GM12874 (cell line): ENCODE data around the gene MICALL1.

Source experiments
- TF ChIP-seq, protein P1 (sequence below): IDR thresholded peaks from 2 replicates; pipeline ENCODE4 v1.5.1; 2011; ENCODE audit warnings: low read depth, mild to moderate bottlenecking, control low read depth, low read length, moderate library complexity; ENCODE audit not compliant: insufficient read depth

MICALL1 gene

DNA sequence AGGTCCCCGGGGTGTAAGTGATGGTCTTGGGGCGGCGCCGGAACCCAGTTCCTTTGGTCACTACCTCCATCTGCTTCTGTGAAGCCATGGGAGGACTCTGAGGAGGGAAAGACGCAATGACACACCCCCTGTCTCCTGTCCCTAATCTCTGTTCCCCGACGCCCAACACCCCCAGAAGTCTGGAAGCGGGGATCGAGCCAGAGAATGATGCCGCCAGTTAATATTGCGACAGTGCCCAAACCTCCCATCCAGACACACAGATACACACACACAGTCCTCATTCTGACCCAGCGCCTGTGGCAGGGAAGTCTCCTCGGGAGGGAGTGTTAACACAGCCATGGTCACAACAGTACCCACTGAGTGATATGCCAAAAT, 47.0 kb downstream of the MICALL1 start:
- TF ChIP-seq, protein P1, sequence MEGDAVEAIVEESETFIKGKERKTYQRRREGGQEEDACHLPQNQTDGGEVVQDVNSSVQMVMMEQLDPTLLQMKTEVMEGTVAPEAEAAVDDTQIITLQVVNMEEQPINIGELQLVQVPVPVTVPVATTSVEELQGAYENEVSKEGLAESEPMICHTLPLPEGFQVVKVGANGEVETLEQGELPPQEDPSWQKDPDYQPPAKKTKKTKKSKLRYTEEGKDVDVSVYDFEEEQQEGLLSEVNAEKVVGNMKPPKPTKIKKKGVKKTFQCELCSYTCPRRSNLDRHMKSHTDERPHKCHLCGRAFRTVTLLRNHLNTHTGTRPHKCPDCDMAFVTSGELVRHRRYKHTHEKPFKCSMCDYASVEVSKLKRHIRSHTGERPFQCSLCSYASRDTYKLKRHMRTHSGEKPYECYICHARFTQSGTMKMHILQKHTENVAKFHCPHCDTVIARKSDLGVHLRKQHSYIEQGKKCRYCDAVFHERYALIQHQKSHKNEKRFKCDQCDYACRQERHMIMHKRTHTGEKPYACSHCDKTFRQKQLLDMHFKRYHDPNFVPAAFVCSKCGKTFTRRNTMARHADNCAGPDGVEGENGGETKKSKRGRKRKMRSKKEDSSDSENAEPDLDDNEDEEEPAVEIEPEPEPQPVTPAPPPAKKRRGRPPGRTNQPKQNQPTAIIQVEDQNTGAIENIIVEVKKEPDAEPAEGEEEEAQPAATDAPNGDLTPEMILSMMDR = no peak

DNA sequence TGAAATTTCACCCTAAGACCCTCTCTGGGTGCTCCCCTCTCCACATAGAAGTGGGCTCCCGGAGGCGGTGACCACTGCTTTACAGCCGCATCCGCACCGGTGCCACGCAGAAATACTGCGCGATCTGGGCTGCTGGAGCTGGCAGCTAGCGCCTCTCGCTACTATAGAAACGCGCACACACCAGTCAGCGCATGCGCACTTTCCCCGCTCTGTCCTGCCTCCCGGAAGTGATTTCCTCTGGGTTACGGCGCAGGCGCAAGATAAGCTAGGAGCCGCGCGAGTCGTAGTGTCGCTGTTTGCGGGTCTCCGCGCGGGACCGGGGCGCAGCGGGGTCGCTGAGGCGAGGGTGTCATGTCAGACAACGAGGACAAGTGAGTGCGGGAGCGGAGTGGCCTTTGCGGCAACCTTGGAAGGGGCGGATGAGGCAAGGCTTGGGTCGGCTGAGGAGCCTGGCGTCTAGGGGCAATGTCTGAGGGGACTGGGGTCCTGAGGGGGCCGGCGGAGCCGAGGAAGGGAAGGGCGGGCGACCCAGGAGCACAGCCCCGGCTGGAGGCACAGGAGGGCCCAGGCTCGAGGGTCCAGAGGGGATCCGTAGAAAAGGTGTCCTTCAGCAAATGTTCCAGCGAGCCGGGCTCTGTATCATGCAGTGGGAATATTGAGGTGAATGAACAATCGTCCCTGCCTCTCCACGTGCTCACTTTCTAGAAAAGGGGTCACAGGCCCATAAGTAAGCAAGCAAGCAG, 47.5 kb downstream of the MICALL1 start, which contains the start of the genes C22orf23 and POLR2F:
C22orf23 (minus strand) TSS at position 165 of the 743 bp plus-strand sequence. CDS start 452 bp downstream, outside the sequence.
POLR2F (plus strand) TSS at position 263 of the 743 bp plus-strand sequence; CDS start at position 352, 89 bp downstream.
- TF ChIP-seq, protein P1 = 0 out of 2 replicates have a peak, but pooled peaks have one; percentile 0

DNA sequence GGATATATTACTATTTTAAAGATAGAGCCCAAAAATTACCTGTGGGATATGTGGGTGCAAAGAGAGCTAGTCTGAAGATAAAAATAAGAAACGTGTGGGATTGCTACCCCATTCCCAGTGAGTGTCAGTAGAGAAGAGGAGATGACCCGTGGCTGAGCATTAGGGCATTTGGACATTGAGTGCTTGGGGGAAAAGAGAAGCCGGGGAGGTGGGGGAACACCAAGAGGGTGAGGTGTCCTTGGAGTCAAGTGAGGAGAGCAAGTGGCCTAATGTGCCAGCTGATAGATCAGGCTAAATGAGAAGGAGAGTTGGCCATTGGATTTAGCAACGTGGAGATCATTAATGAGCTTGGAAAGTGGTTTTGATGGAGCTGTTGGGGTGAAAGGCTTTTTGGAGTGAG, 48.6 kb downstream of the MICALL1 start:
- TF ChIP-seq, protein P1 = no peak

DNA sequence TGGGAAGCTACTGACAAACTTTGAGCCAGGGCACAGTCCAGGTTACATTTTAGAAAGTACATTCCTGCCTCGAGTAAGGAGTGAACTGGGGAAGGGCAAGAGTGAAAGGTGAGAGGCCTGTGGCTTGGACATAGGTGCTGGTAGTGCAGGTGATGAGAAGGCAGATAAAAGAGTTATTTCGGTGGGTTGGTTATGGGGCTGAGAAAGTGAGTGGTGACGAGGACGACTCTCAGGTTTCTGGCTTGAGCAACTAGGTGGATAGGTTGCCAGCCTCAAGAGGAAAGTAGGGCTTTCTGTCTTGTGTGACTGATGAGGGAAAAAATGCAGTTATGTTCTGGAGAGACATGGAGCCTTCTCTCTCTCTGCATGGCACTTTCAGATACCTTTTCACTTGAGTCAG, 51.1 kb downstream of the MICALL1 start:
- TF ChIP-seq, protein P1 = no peak

DNA sequence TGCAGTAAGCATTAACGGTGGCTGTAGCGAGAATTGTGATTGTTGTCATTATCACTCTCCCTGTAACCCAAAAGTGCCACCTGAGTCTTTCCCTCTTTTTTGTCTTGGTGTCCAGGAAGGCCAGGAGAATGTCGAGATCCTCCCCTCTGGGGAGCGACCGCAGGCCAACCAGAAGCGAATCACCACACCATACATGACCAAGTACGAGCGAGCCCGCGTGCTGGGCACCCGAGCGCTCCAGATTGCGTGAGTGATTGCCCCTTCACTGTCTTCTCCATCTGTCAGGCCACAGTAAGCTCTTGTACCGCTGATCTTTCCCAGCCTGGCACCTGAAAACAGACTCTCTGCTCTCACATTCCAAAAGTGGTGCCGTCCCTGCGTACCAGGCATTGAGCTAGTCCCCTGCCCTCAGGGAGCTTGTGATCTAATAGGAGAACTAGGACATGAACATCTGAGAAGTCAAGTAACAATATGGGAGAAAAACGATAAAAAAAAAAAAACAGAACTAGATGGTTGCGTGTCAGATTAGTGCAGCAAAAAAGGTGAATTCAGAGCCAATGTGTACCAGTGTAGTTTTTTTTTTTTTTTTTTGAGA, 53.2 kb downstream of the MICALL1 start:
- TF ChIP-seq, protein P1 = no peak

DNA sequence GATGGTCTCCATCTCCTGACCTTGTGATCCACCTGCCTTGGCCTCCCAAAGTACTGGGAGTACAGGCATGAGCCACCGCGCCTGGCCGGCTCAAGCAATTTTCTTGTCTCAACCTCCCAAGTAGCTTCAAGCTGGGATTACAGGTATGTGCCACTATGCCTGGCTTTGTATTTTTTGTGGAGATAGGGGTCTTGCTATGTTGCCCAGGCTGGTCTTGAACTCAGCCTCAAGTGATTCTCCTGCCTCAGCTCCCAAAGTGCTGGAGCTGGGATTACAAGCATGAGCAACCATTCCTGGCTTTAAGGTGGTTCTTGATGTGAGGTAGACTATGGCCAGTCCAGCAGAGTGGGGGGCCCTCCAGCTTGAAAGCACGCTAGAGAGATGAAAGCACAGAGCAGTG, 55.0 kb downstream of the MICALL1 start:
- TF ChIP-seq, protein P1 = no peak

DNA sequence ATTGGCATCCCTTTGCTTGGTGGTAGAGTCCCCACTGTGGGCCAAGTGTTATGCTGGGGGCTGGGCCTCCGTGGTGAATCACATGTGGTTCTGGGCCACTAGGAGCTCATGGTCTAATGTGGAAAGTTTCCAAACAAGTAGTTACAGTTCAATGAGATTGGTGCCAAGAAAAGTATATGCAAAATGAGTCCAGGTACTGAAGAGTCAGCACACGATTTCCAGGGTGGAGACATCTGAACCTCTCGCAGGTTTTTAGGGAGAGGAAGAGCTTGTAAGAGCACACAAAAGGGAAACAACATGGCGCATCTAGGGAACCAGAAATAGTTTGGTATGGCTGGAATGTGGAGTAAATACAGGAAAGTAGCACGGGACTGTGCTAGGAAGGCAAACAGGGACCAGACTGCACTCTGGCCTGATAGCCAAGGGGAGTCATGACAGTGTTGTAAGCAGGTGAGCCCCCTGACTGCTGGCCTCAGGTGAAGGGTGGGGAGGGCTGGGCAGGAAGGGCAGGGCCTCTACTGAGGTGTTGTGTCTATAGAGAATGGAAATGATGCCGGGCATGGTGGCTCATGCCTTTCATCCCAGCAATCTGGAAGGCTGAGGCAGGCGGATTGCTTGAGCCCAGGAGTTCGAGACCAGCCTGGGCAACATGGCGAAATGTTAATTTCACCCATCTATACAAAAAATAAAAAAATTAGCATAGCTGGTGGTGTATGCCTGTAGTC, 60.0 kb downstream of the MICALL1 start:
- TF ChIP-seq, protein P1 = no peak
